Measurements from ENCODE around the gene KIF5A.
"Not testable (repeated sequence)": the region's sequence is repeated elsewhere in the genome, so short reads cannot be mapped to it uniquely, and the experiment has no call there.

KIF5A gene

GRCh38 chr12:57549909-57550640 lies at the start of gene KIF5A:
KIF5A (plus strand) TSS chr12:57550044; CDS start chr12:57550272, 228 bp downstream.
- DNase-seq (ENCODE audit: low read depth), result peak; percentile 33

- DNase-seq (ENCODE audit: low read depth), result no peak
Measured at GRCh38 chr12:57500213-57500612, 49.6 kb upstream of the KIF5A start.

GRCh38 chr12:57502311-57502969 lies 47.4 kb upstream of the KIF5A start:
- not testable (repeated sequence) for DNase-seq (ENCODE audit: low read depth)

GRCh38 chr12:57506541-57506940 lies 43.3 kb upstream of the KIF5A start:
- DNase-seq (ENCODE audit: low read depth), result not testable (repeated sequence)

GRCh38 chr12:57507796-57508195 lies 42.0 kb upstream of the KIF5A start:
- DNase-seq (ENCODE audit: low read depth), result not testable (repeated sequence)

GRCh38 chr12:57511161-57511560 lies 38.7 kb upstream of the KIF5A start:
- no peak for DNase-seq (ENCODE audit: low read depth)

- DNase-seq (ENCODE audit: low read depth), result no peak
Measured at GRCh38 chr12:57511588-57512325, 38.1 kb upstream of the KIF5A start.

- no peak for DNase-seq (ENCODE audit: low read depth)
Measured at GRCh38 chr12:57512665-57513064, 37.2 kb upstream of the KIF5A start.

- no peak for DNase-seq (ENCODE audit: low read depth)
Measured at GRCh38 chr12:57513266-57513665, 36.6 kb upstream of the KIF5A start.

GRCh38 chr12:57513677-57514076 lies 36.2 kb upstream of the KIF5A start:
- not testable (repeated sequence) for DNase-seq (ENCODE audit: low read depth)

- not testable (repeated sequence) for DNase-seq (ENCODE audit: low read depth)
Measured at GRCh38 chr12:57514246-57514645, 35.6 kb upstream of the KIF5A start.

GRCh38 chr12:57514720-57515407 lies 35.0 kb upstream of the KIF5A start:
- no peak for DNase-seq (ENCODE audit: low read depth)

GRCh38 chr12:57515408-57515933 lies 34.4 kb upstream of the KIF5A start:
- no peak for DNase-seq (ENCODE audit: low read depth)

GRCh38 chr12:57515934-57516541 lies 33.8 kb upstream of the KIF5A start:
- no peak for DNase-seq (ENCODE audit: low read depth)

GRCh38 chr12:57516617-57517153 lies 33.2 kb upstream of the KIF5A start:
- no peak for DNase-seq (ENCODE audit: low read depth)

- DNase-seq (ENCODE audit: low read depth), result no peak
Measured at GRCh38 chr12:57517187-57517586, 32.7 kb upstream of the KIF5A start.

- DNase-seq (ENCODE audit: low read depth), result not testable (repeated sequence)
Measured at GRCh38 chr12:57517718-57518117, 32.1 kb upstream of the KIF5A start.

- DNase-seq (ENCODE audit: low read depth), result no peak
Measured at GRCh38 chr12:57518176-57518919, 31.5 kb upstream of the KIF5A start.

- DNase-seq (ENCODE audit: low read depth), result no peak
Measured at GRCh38 chr12:57518920-57519795, 30.7 kb upstream of the KIF5A start.

GRCh38 chr12:57519796-57520052 lies 30.1 kb upstream of the KIF5A start:
- no peak for DNase-seq (ENCODE audit: low read depth)
